Activated CD8-positive, alpha-beta memory T cell treated with anti-CD3 and anti-CD28 coated beads, Interleukin-2, amount 50 U/mL, for 24 hours (primary cell): ENCODE data around the gene CLEC4D.
"Not testable (repeated sequence)": the region's sequence is repeated elsewhere in the genome, so short reads cannot be mapped to it uniquely, and the experiment has no call there.

Experiments
- DNase-seq: peaks from one replicate; pipeline ENCODE4 v3.0.0-alpha.2; 2020; ENCODE audit errors: extremely low read depth

Gene CLEC4D

GRCh38 chr12:8513256-8513655, at the start of gene CLEC4D:
Gene CLEC4D (plus strand): TSS chr12:8513503. CDS start chr12:8513733, 230 bp downstream.
- no peak for DNase-seq

DNA sequence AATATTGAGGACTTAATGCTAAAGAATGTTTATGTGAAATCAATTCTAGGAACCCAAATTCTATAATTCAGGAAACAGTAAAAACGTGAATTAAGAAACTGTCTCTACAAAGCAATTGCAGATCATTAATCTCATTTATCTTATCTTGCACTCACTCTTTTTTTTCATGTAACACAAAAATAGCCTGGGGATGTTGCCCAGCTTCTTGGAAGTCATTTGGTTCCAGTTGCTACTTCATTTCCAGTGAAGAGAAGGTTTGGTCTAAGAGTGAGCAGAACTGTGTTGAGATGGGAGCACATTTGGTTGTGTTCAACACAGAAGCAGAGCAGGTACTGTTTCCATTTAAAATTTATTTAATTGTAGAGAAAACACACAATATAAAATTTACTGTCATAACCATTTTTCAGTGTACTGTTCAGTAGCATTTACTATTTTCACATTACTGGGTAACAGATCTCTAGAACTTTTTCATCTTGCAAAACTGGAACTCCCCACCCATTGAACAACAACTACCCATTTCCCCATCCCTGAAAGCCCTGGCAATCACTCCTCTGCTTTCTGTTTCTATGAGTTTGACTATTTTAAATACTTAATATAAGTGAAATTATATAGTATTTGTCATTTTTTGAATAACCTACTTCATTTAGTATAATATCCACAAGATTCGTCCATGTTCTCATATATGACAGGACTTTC, 47.9 kb upstream of the CLEC4D start:
- no peak for DNase-seq

DNA sequence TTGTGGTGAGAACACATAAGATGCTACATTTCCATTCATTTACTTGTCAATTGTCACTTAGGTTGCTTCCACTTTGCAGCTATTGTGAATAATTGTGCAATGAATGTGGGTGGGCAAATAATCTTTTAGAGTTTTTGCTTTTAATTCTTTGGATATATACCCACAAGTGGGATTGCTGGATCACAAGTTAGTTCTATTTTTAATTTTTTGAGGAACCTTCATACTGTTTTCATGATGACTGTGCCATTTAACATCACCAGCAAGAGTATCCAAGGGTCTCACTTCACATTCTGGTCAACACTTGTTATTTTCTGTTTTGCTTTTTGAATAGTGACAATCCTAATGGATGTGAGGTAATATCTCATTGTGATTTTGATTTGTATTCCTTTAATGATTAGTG, 47.1 kb upstream of the CLEC4D start:
- DNase-seq: no peak

DNA sequence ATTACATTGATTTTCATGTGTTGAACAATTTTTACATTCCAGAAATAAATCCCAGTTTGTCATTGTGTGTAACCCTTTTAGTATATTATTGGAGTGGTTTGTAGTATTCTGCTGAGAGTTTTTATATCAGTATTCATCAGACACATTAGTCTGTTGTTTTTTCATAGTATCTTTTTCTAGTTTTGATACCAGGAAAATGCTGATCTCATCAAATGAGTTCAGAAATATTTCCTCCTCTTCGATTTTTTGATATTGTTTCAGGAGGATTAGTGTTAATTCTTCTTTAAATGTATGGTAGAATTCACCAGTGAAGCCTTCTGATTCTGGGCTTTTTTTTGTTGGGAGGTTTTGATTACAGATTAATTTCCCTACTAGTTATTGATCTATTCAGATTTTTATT, 42.2 kb upstream of the CLEC4D start:
- DNase-seq: no peak

GRCh38 chr12:8475508-8476203, 37.6 kb upstream of the CLEC4D start:
- DNase-seq: no peak

GRCh38 chr12:8482571-8483061, 30.7 kb upstream of the CLEC4D start:
- DNase-seq: no peak

DNA sequence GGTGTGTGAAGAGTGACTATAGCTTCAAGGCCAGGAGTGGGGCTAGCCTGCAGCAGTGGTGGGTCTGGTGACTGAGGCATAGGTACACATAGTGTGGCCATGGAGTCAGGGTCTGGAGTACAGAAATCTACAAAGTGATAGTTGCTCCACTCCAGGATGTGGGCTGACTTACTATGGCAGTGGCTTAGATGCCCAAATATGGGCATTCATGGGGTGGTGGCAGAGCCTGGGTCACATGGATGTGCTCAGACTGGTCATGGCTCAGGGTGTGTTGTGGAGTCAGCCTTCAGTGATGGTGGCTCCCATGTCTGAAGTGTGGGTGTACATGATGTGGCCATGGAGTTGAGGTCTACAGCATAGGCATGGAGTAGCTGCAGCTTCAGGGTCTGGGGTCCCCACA, 30.2 kb upstream of the CLEC4D start:
- no peak for DNase-seq

GRCh38 chr12:8491646-8492530, 21.4 kb upstream of the CLEC4D start:
- DNase-seq: no peak

DNA sequence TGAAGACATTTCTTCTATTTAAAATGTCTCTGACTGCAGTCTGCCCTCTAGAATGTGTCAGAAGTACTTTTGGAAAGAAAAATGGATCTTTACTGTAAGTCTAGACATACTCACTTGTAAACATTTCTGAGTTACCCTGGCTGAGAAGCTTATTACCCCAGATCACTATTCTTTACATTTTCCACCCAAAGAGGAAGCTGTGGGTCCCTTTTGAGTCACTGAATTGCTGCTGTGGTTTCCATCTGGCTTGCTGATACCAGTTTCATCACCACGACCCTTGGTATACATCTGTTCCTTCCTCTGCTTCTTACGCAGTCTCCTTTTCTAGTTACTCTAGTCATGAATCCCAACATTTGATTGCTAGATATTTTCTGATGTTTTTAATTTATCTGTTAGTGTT, 20.2 kb upstream of the CLEC4D start:
- peak; percentile 14 for DNase-seq

- DNase-seq: not testable (repeated sequence)
Observed at GRCh38 chr12:8495671-8496070, 17.6 kb upstream of the CLEC4D start.

DNA sequence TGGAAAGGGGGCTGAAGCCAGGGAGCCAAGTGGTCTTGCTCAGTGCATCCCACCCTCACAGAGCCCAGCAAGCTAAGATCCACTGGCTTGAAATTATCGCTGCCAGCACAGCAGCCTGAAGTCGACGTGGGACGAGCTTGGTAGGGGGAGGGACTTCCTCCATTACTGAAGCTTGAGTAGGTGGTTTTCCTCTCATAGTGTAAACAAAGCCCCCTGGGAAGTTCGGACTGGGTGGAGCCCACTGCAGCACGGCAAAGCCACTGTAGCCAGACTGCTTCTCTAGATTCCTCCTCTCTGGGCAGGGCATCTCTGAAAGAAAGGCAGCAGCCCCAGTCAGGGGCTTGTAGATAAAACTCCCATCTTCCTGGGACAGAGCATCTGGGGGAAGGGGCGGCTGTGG, 17.2 kb upstream of the CLEC4D start:
- DNase-seq: not testable (repeated sequence)

DNA sequence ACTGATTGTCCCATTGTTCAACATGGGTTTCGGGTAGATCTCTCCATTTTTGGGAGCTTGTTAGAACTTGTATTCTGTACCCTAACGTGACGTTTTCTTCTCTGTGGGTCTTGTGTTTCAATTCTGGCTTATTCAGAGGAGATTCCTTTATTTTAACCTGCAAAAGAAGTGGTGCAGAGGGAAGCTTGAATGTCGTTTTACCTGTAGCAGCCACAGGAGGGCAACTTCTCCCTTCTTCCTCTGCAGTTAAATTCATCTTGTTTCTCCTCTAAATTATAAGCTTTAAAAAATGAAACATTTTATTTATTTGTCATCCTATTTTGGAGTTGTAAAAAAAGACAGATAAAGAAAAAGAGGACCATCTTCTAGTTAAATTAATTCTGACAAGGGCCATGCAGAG, 13.7 kb upstream of the CLEC4D start:
- no peak for DNase-seq

DNA sequence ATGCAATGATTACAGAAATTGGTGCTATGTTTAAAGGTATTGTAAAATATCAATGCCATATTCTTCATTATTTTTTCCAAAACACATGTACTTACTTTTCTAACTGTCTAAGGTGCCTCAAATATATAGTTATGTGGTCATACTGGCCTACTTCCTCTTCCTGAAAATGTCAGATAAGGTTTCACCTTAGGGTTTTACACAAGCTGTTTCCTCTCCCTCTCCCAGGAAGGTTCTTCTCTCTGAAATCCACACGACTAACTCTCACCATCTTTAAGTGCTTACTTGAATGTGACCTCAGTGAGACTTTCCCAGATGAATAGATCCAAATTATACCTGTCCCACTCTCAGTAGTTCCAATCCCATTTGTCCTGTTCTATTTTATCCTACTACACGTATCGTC, 11.6 kb upstream of the CLEC4D start:
- no peak for DNase-seq

GRCh38 chr12:8504351-8504750, 9.0 kb upstream of the CLEC4D start:
- no peak for DNase-seq

GRCh38 chr12:8507596-8507995, 5.7 kb upstream of the CLEC4D start:
- DNase-seq: no peak

DNA sequence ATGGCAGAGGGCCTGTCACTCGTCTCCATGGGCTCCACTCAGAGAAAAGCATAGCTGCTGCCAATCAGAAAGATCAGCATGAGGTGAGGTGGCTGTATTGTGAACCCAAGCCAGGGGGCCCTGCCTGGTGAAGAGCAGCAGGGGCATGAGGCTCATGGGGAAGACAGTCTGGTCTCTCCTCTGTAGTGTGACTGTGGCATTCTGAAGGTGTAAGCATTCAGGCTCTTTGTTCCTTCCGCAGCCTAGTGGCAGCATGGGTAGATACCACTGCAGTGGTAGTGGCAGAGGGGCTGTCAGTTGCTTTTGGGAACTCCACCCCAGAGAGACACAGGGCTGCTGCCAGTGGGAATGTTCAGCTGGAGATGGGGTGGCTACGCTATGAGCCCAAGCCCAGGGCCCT, 5.1 kb upstream of the CLEC4D start:
- no peak for DNase-seq

- no peak for DNase-seq
Observed at GRCh38 chr12:8508910-8509841, 4.1 kb upstream of the CLEC4D start.

DNA sequence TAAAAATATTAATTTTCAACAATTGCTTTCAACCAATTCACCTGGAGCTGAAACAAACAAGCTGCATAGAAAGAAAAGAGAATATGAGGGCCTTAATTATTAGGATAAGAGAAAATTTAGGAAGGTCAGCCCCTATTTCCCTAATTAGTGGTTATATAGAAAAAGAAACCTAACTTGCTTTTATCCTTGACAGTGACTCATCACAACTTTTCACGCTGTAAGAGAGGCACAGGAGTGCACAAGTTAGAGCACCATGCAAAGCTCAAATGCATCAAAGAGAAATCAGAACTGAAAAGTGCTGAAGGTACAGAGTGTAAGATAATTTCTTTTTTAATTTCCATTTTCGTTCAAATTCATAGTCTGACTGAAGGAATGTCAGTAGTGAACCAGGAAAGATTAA, 4.7 kb downstream of the CLEC4D start:
- no peak for DNase-seq

GRCh38 chr12:8519171-8519570, 5.9 kb downstream of the CLEC4D start:
- DNase-seq: no peak

DNA sequence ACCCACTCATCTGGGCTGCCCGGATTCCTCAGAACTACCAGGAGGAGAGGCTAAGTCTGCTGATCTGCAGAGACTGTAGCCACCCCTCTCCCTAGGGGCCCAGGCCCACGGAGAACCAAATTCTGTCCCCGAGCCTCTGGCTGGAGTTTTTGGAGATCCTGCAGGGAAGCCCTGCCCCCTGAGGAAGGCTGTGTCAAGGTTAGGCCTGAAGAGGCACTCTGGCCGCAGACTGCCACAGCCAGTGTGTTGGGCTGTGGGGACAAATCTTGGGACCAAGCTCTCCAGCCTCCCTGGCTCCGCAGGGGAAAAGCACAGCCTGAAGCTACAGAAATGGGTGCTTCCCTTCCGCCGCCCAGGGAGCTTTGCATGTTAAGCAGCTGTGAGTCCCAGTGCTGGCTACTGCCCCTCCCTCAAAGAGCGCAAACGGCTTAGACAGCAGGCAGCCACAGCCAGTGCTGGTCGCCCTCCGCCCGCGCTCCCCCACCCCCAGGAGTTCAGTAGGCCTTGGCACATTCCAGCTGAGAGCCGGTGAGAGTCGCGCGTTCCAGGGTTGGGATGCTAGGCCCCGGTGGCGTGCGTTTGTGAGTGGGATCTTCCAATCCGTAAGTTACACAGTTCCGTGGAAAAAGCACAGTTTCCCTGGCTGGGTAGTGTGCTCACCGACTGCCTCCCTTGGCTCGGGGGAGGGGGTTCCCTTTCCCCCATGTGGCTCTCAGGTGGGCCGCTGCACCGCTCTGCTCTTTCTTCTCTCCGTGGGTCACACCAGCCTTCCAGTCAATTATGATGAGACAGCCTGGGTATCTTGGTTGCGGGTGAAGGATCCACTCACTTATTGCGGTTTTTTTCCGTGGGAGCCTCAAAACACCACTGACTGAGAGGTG, 14.2 kb downstream of the CLEC4D start:
- no peak for DNase-seq
